ENCODE data around the gene ZCCHC7.

Gene ZCCHC7

DNA sequence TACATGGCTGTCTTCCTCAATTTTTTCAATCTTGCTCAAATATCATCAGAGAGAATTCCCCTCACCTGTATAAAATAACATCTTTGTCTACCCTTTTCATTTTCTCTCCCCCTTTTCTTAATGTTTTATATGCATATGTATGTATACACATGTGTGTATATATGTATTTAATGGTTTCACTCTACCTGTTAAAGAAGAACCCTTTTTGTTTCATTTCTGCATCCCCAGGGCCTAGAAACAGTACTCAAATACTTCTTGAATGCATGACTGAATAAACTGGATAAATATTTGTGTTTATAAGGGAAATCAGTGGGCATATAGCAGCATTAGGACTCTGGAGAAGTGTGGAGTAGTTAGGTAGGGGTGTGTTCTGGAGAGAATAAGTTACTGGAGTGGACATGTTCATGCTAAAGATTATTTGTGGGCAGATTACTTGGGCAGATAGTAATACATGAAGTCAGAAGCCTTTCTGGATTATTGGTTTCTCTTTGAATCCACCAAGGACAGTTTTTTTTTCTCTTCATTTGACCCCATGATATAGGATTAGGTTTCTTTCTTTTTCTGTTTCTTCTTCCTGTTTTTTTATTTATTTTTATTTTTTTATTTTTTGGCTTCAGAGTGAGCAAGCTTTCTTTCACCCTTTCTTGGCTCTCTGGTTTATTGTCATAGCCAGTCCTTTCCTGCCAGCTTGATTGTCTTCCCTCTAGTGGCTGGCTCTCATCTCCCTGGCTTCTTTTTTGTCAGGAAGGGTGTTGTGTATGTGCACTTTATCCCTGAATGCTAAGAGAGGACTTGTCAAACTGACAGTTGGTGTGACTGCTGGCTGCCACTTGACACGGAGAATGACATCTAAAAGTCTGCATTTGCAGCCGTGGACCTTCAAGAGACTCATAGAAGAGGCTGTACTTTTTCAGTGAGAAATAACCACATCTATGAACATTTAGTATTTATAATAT, 89.3 kb downstream of the ZCCHC7 start:
- Histone ChIP-seq H3K9me2 (replicated peaks; ENCODE audit: control insufficient read depth, low read length) (no peaks in the 10 kb centered on the region), H3K27ac (ENCODE audit: low read depth, low read length) (peak overlapping the region; percentile 81), H3K79me2 (ENCODE audit: control insufficient read depth, low read length) (peaks cover 89% of the 10 kb centered on the region), H3K4me1 (ENCODE audit: control insufficient read depth, low read length) (peaks cover 94% of the 10 kb centered on the region), H3K9me3 (ENCODE audit: control insufficient read depth, insufficient read depth, low read length) (no peaks in the 10 kb centered on the region), H3K4me2 (ENCODE audit: low read length) (peak overlapping the region; percentile 50), H3K36me3 (ENCODE audit: control insufficient read depth, low read length) (peaks cover 66% of the 10 kb centered on the region), H4K20me1 (ENCODE audit: control insufficient read depth, insufficient read depth, low read depth, low read length) (no peaks in the 10 kb centered on the region), H3K27me3 (ENCODE audit: control insufficient read depth, low read length) (no peaks in the 10 kb centered on the region), H3F3A (ENCODE audit: control insufficient read depth, insufficient read depth) (peaks cover 30% of the 10 kb centered on the region), H3K4me3 (ENCODE audit: low read length) (peak overlapping the region; percentile 38)
- TF ChIP-seq EZH2phosphoT487 (IDR thresholded peaks at IDR 0.05; ENCODE audit: borderline replicate concordance, low read length), result no peak
- TF ChIP-seq CTCF (IDR thresholded peaks at IDR 0.05; ENCODE audit: low read depth, low read length, poor library complexity, severe bottlenecking), result peak; percentile 38

- Histone ChIP-seq H3K9me2 (replicated peaks; ENCODE audit: control insufficient read depth, low read length) (no peaks in the 10 kb centered on the region), H3F3A (ENCODE audit: control insufficient read depth, insufficient read depth) (peaks cover 30% of the 10 kb centered on the region), H3K9me3 (ENCODE audit: control insufficient read depth, insufficient read depth, low read length) (no peaks in the 10 kb centered on the region), H3K27ac (ENCODE audit: low read depth, low read length) (peak overlapping the region; percentile 81), H3K27me3 (ENCODE audit: control insufficient read depth, low read length) (no peaks in the 10 kb centered on the region), H3K4me3 (ENCODE audit: low read length) (no peak overlapping the region), H3K79me2 (ENCODE audit: control insufficient read depth, low read length) (peaks cover 89% of the 10 kb centered on the region), H3K4me1 (ENCODE audit: control insufficient read depth, low read length) (peaks cover 82% of the 10 kb centered on the region), H3K4me2 (ENCODE audit: low read length) (peak overlapping the region; percentile 50), H4K20me1 (ENCODE audit: control insufficient read depth, insufficient read depth, low read depth, low read length) (no peaks in the 10 kb centered on the region), H3K36me3 (ENCODE audit: control insufficient read depth, low read length) (peaks cover 64% of the 10 kb centered on the region)
- no peak for TF ChIP-seq CTCF (IDR thresholded peaks at IDR 0.05; ENCODE audit: low read depth, low read length, poor library complexity, severe bottlenecking)
- no peak for TF ChIP-seq EZH2phosphoT487 (IDR thresholded peaks at IDR 0.05; ENCODE audit: borderline replicate concordance, low read length)
These were observed 90.6 kb downstream of the ZCCHC7 start for GRCh38 chr9:37210737-37211523.

- peak overlapping the region; percentile 25; the same call in 1 of the 2 replicates for H3K27ac ChIP-seq (ENCODE audit: low read depth, low read length)
- peaks cover 67% of the 10 kb centered on the region for H3K4me1 ChIP-seq (ENCODE audit: control insufficient read depth, low read length)
- peak overlapping the region; percentile 22 for H3K4me2 ChIP-seq (ENCODE audit: low read length)
These were observed 92.1 kb downstream of the ZCCHC7 start for GRCh38 chr9:37212435-37212834.

More at GRCh38 chr9:37212435-37212834, 92.1 kb downstream of the ZCCHC7 start:
- Histone ChIP-seq H3K9me3 (ENCODE audit: control insufficient read depth, insufficient read depth, low read length) (no peaks in the 10 kb centered on the region), H3K27me3 (ENCODE audit: control insufficient read depth, low read length) (no peaks in the 10 kb centered on the region), H3K4me3 (ENCODE audit: low read length) (no peak overlapping the region), H3K9me2 (replicated peaks; ENCODE audit: control insufficient read depth, low read length) (no peaks in the 10 kb centered on the region), H3K36me3 (ENCODE audit: control insufficient read depth, low read length) (peaks cover 55% of the 10 kb centered on the region), H3F3A (ENCODE audit: control insufficient read depth, insufficient read depth) (peaks cover 28% of the 10 kb centered on the region), H4K20me1 (ENCODE audit: control insufficient read depth, insufficient read depth, low read depth, low read length) (no peaks in the 10 kb centered on the region), H3K79me2 (ENCODE audit: control insufficient read depth, low read length) (peaks cover 81% of the 10 kb centered on the region)
- TF ChIP-seq CTCF (IDR thresholded peaks at IDR 0.05; ENCODE audit: low read depth, low read length, poor library complexity, severe bottlenecking) (no peak), EZH2phosphoT487 (IDR thresholded peaks at IDR 0.05; ENCODE audit: borderline replicate concordance, low read length) (no peak)
